Measurements from ENCODE around the gene ELP5.
A peak's percentile ranks its signal among the peaks of the same experiment; 100 is the strongest.

ELP5 gene

GRCh38 chr17:7252176-7253043, at the start of gene ELP5:
Gene ELP5, plus strand, starts transcription at chr17:7252215. Its CDS starts 336 bp downstream, at chr17:7252551.
- DNase-seq = peak; percentile 64 to 87

DNA sequence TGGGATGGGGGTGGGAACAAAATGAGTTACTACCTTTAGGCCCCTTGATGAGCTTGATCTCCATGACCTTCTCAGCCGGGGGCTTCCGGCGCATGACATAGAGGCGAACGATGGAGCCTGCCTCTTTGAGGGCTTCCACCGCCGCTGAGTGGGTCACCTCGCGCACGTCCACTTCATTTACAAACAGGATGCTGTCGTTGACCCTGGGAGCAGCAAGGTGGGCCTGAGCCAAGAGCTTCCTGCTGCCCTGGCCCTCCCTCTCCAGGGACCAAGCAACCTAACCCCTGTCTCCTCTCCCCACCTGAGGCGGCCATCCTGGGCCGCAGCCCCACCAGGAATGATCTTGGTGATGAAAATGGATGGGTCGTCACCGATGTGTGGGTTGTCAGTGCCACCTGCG, 48.6 kb upstream of the ELP5 start:
- no peak for DNase-seq

GRCh38 chr17:7204336-7204735, 47.7 kb upstream of the ELP5 start:
- no peak for DNase-seq

DNA sequence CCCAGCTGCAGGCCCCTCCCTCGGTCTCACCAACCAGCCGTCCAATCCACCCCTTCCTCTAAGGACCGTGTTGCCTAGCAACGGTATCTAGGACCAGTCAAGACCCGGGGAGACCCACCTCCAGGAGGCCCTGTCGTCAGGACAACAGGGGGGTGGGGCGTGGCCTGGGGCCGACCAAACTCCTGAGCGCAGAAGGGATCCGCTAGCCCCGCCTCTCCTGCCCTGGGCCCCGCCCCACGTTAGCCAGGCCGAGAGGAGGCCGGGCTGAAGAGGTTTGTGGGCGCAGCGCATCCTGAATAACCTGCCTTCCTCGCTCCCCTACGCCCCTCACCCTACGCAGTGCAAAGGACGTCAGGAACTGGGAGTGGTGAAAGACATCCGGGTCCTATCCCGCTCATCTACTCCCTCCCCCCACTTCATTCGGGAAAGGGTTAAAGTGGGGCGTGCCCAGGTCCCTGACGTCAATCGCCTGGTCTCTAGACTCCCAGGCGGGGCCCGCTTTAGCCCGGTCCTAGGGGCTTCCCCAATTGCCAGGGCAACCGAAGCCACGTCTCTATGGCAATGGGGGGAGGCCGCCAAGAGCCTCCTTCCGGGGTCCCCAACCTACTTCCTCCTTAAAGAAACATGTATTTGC, 47.1 kb upstream of the ELP5 start:
- DNase-seq = peak; percentile 66 to 92

- no peak for DNase-seq
Measured at GRCh38 chr17:7205561-7205960, 46.5 kb upstream of the ELP5 start.

GRCh38 chr17:7207120-7208001, 44.7 kb upstream of the ELP5 start:
- no peak for DNase-seq

DNA sequence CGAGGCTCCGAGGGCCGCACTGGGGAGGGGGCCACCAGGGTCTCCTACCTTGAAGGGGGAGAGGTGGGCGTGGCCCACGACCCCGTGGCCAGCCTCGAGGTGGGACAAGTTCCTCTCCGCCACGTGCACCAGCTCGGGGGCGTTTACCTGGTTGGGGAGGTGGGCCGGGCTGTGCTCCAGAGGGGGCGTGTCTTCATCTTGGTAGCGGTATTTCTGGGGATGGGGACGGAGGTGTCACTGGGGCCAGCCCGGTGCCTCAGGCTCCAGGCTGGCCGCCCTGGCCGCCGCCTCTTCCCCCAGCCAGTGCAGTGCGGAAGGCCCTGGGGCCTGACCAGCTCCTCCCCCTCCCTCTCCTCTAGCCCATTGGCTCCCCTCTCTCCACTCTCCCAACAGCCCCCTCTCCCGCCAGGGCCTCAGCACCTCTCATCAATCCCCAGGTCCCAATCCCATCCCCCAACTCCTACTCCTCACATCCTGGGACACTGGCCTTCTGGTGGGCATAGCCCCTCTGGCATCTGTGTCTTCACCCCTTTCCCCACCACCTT, 43.9 kb upstream of the ELP5 start:
- no peak for DNase-seq

DNA sequence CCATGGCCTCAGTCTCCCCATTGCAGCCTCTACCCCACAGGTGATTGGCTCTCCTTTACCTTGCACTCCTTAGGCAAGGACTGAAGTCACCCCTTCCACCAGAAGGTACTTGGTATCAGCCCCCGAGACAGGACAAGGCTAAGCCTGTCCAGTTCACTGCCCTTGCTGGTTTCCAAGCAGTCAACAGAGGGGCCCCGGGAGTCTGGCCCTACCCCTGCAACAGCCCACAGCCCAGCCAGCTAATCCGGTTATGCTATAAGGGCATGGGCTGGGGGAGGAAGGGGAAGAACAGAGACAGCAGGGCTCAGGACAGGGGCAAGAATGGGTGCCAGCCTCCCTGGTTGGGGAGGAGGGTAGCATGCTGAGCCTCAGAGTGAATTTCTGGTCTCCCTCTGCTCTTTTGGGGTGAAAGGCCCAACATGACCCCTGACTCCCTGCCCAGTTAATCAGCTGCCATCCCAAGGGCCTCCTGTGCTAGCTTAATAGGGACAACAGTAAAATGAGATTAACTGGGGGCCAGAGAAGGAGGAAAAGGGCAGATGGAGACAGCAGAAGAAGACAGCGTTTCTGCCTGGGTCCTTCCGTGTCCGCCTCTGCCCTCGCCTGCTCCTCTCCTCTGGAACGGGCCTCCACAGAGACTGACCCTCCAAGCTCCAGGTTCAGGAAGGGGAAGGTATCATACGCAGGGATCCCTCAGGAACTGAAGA, 43.1 kb upstream of the ELP5 start:
- DNase-seq = no peak

- no peak for DNase-seq
Measured at GRCh38 chr17:7211491-7212273, 40.3 kb upstream of the ELP5 start.

- peak in 1 of 2 experiments; percentile 59 for DNase-seq
Measured at GRCh38 chr17:7213895-7214299, 38.1 kb upstream of the ELP5 start.

DNA sequence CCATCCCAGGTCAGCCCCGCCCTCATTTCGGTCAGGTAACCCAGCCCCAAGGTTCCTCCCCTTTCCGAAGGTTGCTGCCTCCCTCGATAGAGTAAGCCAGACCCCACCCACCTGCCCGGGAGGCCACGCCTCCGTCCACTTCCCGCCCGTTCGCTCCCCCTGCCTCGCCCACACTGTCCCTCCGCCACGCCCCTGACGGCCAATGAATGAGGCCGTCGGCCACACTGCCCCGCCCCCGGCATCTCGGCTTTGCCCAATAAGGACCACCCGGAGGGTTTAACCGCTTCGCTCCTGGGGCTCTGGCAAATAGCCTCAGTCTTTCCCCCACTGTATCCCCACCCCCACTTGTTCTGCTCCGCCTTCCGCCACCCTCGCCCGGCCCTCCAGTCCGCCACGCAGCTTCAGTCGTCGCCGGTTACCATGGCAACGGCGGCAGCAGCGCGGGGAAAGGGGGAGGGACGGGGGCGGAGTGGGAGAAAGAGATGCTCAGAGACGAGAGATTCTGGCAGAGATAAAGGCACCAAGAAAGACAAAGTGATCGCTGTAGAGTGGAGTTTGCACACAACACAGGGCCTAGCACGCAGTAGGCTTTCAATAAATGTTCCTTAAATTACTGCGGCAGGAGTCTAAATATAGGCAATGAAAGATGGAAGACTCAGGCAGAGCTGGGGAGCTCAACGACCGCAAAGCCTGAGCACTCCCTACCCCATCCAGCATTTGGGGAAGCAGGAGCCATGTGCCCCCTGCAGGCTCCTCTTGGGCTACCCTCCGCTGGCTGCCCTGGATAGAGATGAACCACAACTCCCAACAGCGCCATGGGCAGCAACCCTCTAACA, 37.5 kb upstream of the ELP5 start:
- peak; percentile 83 to 86 for DNase-seq

DNA sequence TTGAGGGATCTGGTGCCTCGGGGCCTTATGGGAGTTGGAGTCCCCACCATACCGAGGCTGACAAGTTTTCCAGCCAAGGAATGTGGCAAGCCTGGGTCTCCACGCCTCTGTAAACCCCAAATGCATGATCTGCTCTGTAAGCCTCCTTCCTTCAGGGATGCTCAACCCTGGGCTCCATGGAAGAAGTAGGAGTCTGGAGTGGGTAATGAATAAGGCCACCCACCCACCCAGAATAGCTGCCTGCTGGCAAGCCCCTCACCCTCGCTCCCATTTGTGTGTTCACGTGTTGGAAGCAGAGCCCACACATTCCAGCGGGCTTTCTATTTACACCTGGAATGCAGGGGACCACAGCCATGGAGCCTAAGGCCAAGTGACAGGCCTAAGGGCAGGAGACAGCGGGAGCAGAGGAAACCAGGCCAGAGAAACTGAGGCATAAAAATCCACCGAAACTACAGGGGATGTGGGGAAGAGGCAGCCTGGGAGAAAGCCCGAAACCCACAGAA, 36.8 kb upstream of the ELP5 start:
- peak in 1 of 2 experiments; percentile 59 for DNase-seq

GRCh38 chr17:7215652-7216180, 36.3 kb upstream of the ELP5 start:
- no peak for DNase-seq

- no peak for DNase-seq
Measured at GRCh38 chr17:7216242-7217112, 35.5 kb upstream of the ELP5 start.

DNA sequence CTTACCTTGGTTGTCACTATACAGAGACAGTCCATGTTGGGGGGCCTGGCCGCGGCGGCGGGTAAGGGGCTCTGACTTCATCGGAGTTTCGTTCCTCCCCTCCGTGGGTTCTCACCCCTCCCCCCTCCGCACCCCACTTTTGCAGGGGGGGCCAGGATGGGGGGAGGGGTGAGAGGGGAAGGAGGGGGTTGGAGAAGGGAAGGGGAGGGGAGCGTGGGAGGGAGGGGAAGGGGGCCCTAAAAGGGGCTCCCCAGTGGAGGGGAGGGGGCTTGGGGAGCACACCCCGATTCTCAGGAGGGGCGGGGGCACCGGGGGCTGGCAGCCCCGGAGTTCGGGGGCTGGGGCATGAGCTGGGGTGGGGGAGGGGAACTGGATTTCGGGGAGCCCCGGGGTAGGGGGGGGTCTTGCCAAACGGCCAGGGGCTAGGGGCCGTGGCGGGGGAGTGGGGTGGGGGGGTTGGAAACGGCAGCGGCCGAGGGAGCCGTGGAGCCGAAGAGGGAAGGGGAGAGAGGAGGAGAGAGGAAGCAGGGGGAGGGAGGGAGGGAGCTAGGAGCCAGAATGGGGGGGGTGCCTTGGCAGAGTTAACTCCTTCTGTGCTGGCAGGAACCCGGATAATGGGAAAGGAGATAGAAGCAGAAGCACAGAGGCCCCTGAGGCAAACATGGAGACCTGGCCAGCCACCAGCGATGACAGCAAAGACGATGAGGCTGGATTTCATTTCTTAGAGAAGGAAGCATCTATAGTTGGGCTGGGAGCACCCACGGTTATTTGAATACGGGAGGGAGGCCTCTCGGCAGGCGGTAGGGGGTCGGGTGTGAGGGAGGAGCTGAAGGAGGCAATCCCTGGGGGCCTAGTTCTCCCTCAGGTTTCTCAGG, 34.7 kb upstream of the ELP5 start:
- no peak for DNase-seq

DNA sequence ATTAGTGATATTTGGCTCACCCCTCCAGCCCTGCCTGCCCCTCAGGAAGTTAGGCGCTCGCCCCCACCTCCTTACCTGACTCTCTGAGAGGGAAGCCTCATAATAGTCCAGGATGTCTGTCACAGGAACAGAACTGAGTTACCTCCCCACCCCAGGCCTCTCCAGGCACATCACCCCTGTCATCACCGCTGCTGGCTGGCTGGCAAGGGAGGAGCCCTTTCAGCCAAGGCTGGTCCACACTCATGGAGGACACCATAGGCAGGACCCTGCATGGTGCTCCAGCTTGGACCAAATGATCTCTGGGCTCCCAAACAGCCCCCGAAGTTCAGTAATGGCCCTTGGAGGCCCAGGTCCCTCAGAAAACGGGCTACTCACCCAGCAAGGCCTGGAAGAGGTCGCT, 33.8 kb upstream of the ELP5 start:
- DNase-seq = no peak

GRCh38 chr17:7218758-7219157, 33.3 kb upstream of the ELP5 start:
- no peak for DNase-seq

All from cerebellar nuclear complex (tissue), 1 donor.